Upper lobe of left lung (tissue), 6 donors: ENCODE results near the gene GNB5. TPM values are rescaled to one million over a fixed set of nuclear protein-coding genes. Genes with fewer than 3 reads are reported as not detected.
"Not testable (repeated sequence)": the region's sequence is repeated elsewhere in the genome, so short reads cannot be mapped to it uniquely, and the experiment has no call there.

Source experiments
- ATAC-seq, 2 donors: fragments of 200-7000 bp; cut with Tn5 transposase; one replicate each; pipeline ENCODE4 v1.9.1; 2022; ENCODE audit warnings: mild to moderate bottlenecking in 2 of 2, moderate library complexity in 2 of 2; ENCODE audit not compliant: low FRiP score in 2 of 2
- DNase-seq, 2 donors: peaks; one replicate each; pipeline ENCODE4 v3.0.0-alpha.2; 2019 to 2020
- H3K27ac ChIP-seq, 4 donors: fragments of 200-600 bp; sonication (generic); one replicate each; pipeline ENCODE4 v1.5.1; 2016 to 2019
- H3K27me3 ChIP-seq, 4 donors: fragments of 200-600 bp; sonication (generic); one replicate each; pipeline ENCODE4 v1.5.1; 2017 to 2019
- H3K36me3 ChIP-seq, 4 donors: fragments of 200-600 bp; sonication (generic); one replicate each; pipeline ENCODE4 v1.5.1; 2016 to 2019
- H3K4me1 ChIP-seq, 4 donors: fragments of 200-600 bp; sonication (generic); one replicate each; pipeline ENCODE4 v1.5.1; 2018 to 2019
- H3K4me3 ChIP-seq, 4 donors: fragments of 200-600 bp; sonication (generic); one replicate each; pipeline ENCODE4 v1.5.1; 2017 to 2019; ENCODE audit warnings: mild to moderate bottlenecking in 2 of 4, moderate library complexity in 1 of 4
- H3K9me3 ChIP-seq, 4 donors: fragments of 200-600 bp; sonication (generic); one replicate each; pipeline ENCODE4 v1.5.1; 2018 to 2019
- EP300 ChIP-seq, 4 donors: sonication (generic); formaldehyde crosslinking; IDR thresholded peaks; one replicate each; pipeline ENCODE4 v1.5.1; 2017; ENCODE audit warnings: antibody characterized with exemption in 4 of 4, control low read depth in 2 of 4
- POLR2A ChIP-seq, 4 donors: fragments of 450-650 bp; IDR thresholded peaks; one replicate each; pipeline ENCODE4 v1.5.1; 2016 to 2017; ENCODE audit warnings: antibody characterized with exemption in 4 of 4, mild to moderate bottlenecking in 2 of 4
- POLR2AphosphoS5 ChIP-seq, 2 donors: sonication (generic); formaldehyde crosslinking; IDR thresholded peaks; one replicate each; pipeline ENCODE4 v1.5.1; 2017; ENCODE audit warnings: antibody characterized with exemption in 2 of 2
- WGBS, 2 donors: methylation state at CpG; one replicate each; pipeline ENCODE4 v1.1.5; 2017 to 2018; 5-methylcytosine and 5-hydroxymethylcytosine counted together
- total RNA-seq, 6 donors: library from RNA; depleted of rRNA in 4 of 6; stranded (reverse); fragments of >200 nt in 4 of 6; gene quantifications; one replicate each; pipeline versions ENCODE4 v1.1.0 to v1.2.1, GENCODE V29; 2016 to 2021
- TF ChIP-seq, protein P1 (sequence below), 6 experiments: fragments of 450-650 bp in 4 of 6; fragments of 200-600 bp in 2 of 6; sonication (generic) in 2 of 6; IDR thresholded peaks; one replicate each; pipeline ENCODE4 v1.5.1; 2016 to 2019; ENCODE audit warnings: antibody characterized with exemption in 6 of 6
- donor health status: DM: no; HTN: no; CAD: no; lungs with moderate emphysema.
- donor health status: DM: no; HTN: yes; CAD: no; lungs with severe emphysema.

The GNB5 gene
- total RNA-seq, 6 donors from 2014 or later, result 14.7 to 56.8 (median 31.0) TPM

GRCh38 chr15:52097180-52097579 lies 94.0 kb downstream of the GNB5 start:
- Histone ChIP-seq H3K36me3 (no peaks in the 10 kb centered on the region), H3K27me3 (no peaks in the 10 kb centered on the region)
- TF ChIP-seq POLR2AphosphoS5 (IDR thresholded peaks at IDR 0.05), result no peak
- TF ChIP-seq, protein P1, sequence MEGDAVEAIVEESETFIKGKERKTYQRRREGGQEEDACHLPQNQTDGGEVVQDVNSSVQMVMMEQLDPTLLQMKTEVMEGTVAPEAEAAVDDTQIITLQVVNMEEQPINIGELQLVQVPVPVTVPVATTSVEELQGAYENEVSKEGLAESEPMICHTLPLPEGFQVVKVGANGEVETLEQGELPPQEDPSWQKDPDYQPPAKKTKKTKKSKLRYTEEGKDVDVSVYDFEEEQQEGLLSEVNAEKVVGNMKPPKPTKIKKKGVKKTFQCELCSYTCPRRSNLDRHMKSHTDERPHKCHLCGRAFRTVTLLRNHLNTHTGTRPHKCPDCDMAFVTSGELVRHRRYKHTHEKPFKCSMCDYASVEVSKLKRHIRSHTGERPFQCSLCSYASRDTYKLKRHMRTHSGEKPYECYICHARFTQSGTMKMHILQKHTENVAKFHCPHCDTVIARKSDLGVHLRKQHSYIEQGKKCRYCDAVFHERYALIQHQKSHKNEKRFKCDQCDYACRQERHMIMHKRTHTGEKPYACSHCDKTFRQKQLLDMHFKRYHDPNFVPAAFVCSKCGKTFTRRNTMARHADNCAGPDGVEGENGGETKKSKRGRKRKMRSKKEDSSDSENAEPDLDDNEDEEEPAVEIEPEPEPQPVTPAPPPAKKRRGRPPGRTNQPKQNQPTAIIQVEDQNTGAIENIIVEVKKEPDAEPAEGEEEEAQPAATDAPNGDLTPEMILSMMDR (IDR thresholded peaks at IDR 0.05), result no peak
- no peak for TF ChIP-seq POLR2A (IDR thresholded peaks at IDR 0.05)
- TF ChIP-seq EP300 (IDR thresholded peaks at IDR 0.05), result no peak

DNA sequence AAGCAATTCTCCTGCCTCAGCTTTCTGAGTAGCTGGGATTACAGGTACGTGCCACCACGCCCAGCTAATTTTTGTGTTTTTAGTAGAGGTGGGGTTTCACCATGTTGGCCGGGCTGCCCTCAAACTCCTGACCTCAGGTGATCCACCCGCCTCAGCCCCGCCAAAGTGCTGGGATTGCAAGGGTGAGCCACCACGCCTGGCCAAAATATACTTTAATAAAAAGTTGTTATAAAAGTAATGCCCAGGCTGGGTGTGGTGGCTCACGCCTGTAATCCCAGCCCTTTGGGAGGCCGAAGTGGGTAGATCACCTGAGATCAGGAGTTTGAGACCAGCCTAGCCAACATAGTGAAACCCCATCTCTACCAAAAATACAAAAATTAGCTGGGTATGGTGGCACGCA lies 94.7 kb downstream of the GNB5 start:
- not testable (repeated sequence) for H3K9me3 ChIP-seq, H3K27me3 ChIP-seq, H3K4me3 ChIP-seq, H3K36me3 ChIP-seq, DNase-seq, ATAC-seq, H3K27ac ChIP-seq
- WGBS, 2 donors, result 97% methylated on average over 9 of the region's 9 CpGs
- peaks cover 12 to 17% (median 16%) of the 10 kb centered on the region in 4 donors for H3K4me1 ChIP-seq

More at GRCh38 chr15:52097180-52097579, 94.0 kb downstream of the GNB5 start:
- no peak overlapping the region for H3K4me3 ChIP-seq
- ATAC-seq (no peak), DNase-seq (no peak)
- H3K27ac ChIP-seq, result no peak overlapping the region
- peaks cover 12 to 17% (median 16%) of the 10 kb centered on the region in 4 donors for H3K4me1 ChIP-seq
- H3K9me3 ChIP-seq, result no peaks in the 10 kb centered on the region

GRCh38 chr15:52095597-52096262 lies 95.5 kb downstream of the GNB5 start:
- no peaks in the 10 kb centered on the region for H3K36me3 ChIP-seq
- peak in 1 of 2 donors; percentile 84 for ATAC-seq
- 59 to 77% methylated on average over 4 of the region's 4 CpGs for WGBS, 2 donors
- no peaks in the 10 kb centered on the region for H3K9me3 ChIP-seq
- no peaks in the 10 kb centered on the region for H3K27me3 ChIP-seq
- TF ChIP-seq, protein P1 (IDR thresholded peaks at IDR 0.05), result no peak
- no peak for TF ChIP-seq POLR2AphosphoS5 (IDR thresholded peaks at IDR 0.05)
- no peak for TF ChIP-seq POLR2A (IDR thresholded peaks at IDR 0.05)
- no peak for TF ChIP-seq EP300 (IDR thresholded peaks at IDR 0.05)
- H3K4me1 ChIP-seq, result peaks cover 12 to 17% (median 16%) of the 10 kb centered on the region in 4 donors
- no peak overlapping the region for H3K27ac ChIP-seq
- no peak overlapping the region for H3K4me3 ChIP-seq
- no peak for DNase-seq

GRCh38 chr15:52094811-52095584 lies 96.2 kb downstream of the GNB5 start:
- ATAC-seq (peak in 1 of 2 donors; percentile 19), DNase-seq (peak in 1 of 2 donors; percentile 52)
- 96% methylated on average over 12 of the region's 12 CpGs for WGBS, 2 donors
- peaks cover 0 to 3% (median 1%) of the 10 kb centered on the region in 4 donors for H3K9me3 ChIP-seq
- no peaks in the 10 kb centered on the region for H3K36me3 ChIP-seq
- H3K27ac ChIP-seq, result no peak overlapping the region
- peaks cover 12 to 17% (median 16%) of the 10 kb centered on the region in 4 donors for H3K4me1 ChIP-seq
- H3K27me3 ChIP-seq, result no peaks in the 10 kb centered on the region
- H3K4me3 ChIP-seq, result no peak overlapping the region
- TF ChIP-seq EP300 (IDR thresholded peaks at IDR 0.05) (no peak), POLR2AphosphoS5 (IDR thresholded peaks at IDR 0.05) (no peak), POLR2A (IDR thresholded peaks at IDR 0.05) (no peak)
- TF ChIP-seq, protein P1 (IDR thresholded peaks at IDR 0.05), result no peak
